ENCODE measurements around the gene DRG2. TPM values are rescaled to one million over a fixed set of nuclear protein-coding genes. Genes with fewer than 3 reads are reported as not detected.
A peak's percentile ranks its signal among the peaks of the same experiment; 100 is the strongest.

Gene DRG2
- total and polyA plus RNA-seq, 9 of the 15 experiments (the other 6 are each of a cell fraction or from before 2014, with no cell fraction given): 6.6 to 36.7 (median 26.1) TPM

DNA sequence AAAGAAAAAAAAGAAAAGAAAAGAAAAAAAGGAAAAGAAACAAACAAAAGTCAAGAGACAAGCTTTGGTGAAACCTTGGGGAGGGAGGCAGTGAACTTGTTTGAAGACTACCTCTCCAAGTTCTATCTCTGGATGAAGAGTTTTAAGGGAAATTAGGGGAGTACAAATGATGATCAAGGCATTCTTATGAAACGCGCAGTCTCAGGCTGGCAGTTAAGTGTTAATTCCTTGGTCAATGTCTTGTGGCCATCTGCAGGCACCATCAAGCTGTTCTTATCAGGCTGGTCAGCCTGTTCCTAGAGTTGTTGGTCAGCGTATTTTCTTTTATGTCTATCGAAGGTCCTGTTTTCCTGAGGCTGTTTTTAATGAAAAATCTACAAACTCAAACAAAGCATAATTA lies 8.2 kb upstream of the DRG2 start:
- FAIRE-seq (peak; percentile 35), DNase-seq (ENCODE audit: extremely low read depth in 1 of 4, low spot score in 3 of 4) (no peak), ATAC-seq (peak; percentile 42; the same call in 2 of the 3 replicates)
- Histone ChIP-seq H4K20me1 (replicated peaks; ENCODE audit: control insufficient read depth, insufficient read depth, low read length) (no peaks in the 10 kb centered on the region), H3K79me2 (ENCODE audit: control insufficient read depth, insufficient read depth, low read length) (no peaks in the 10 kb centered on the region), H3K9me3 (replicated peaks; ENCODE audit: control insufficient read depth, insufficient read depth, low read depth, low read length) (no peaks in the 10 kb centered on the region), H3K9me1 (ENCODE audit: control insufficient read depth, insufficient read depth, low read length) (no peaks in the 10 kb centered on the region), H3K27me3 (ENCODE audit: control insufficient read depth in 2 of 2, insufficient read depth in 2 of 2, low read length in 2 of 2) (no peaks in the 10 kb centered on the region), H3K4me1 (replicated peaks in 1 of 2; ENCODE audit: control insufficient read depth in 2 of 2, insufficient read depth in 2 of 2, low read length in 2 of 2) (peaks cover 3 to 7% of the 10 kb centered on the region in 2 experiments; a peak in 3 of 5 replicates), H3K36me3 (ENCODE audit: control insufficient read depth, insufficient read depth, low read length) (no peaks in the 10 kb centered on the region), H3K4me3 (no peak overlapping the region), H3K9ac (ENCODE audit: insufficient read depth in 1 of 2, low read depth in 2 of 2, low read length in 2 of 2) (no peak overlapping the region), H3K27ac (ENCODE audit: extremely low read depth, low read depth, low read length) (no peak overlapping the region), H3K4me2 (ENCODE audit: insufficient read depth, low read length) (no peak overlapping the region), H2AFZ (ENCODE audit: low read depth, low read length) (no peak overlapping the region)
- no TSS peak for BruUV-seq (replicated peaks)
- CTCF ChIA-PET (ENCODE audit: low intra/inter-chr PET ratio): no interaction called here
- intact Hi-C loops (cut with micrococcal nuclease): no loop called here
- TF ChIP-seq NRF1 (conservative IDR thresholded peaks at IDR 0.05 in 1 of 2, IDR thresholded peaks at IDR 0.05 in 1 of 2) (peak; percentile 55 to 70), ZNF324 (CRISPR knock-in tag; IDR thresholded peaks at IDR 0.05) (no peak), KLF16 (IDR thresholded peaks at IDR 0.05) (no peak), ELF4 (CRISPR knock-in tag; IDR thresholded peaks at IDR 0.05) (no peak), CBFA2T3 (IDR thresholded peaks at IDR 0.05) (peak; percentile 35; the same call in 1 of the 2 replicates), TEAD4 (IDR thresholded peaks at IDR 0.05; ENCODE audit: low read length) (peak; percentile 26; the same call in 1 of the 2 replicates), TEAD4 (CRISPR knock-in tag; IDR thresholded peaks at IDR 0.05; ENCODE audit: borderline replicate concordance) (no peak), CBFA2T2 (conservative IDR thresholded peaks at IDR 0.05) (peak; percentile 35; the same call in 1 of the 2 replicates)
- in situ Hi-C loops (cut with MboI): no loop called here
- POLR2A ChIA-PET: interaction anchor here (0.9 to 1.3 kb wide), 2 partner anchors 9 to 48 kb away, joined by 4 to 5 read pairs; no protein-coding TSS in a partner anchor
- WGBS (ENCODE audit: insufficient coverage, low coverage, missing lambda C conversion rate): 3% methylated on average over 4 of the region's 4 CpGs

DNA sequence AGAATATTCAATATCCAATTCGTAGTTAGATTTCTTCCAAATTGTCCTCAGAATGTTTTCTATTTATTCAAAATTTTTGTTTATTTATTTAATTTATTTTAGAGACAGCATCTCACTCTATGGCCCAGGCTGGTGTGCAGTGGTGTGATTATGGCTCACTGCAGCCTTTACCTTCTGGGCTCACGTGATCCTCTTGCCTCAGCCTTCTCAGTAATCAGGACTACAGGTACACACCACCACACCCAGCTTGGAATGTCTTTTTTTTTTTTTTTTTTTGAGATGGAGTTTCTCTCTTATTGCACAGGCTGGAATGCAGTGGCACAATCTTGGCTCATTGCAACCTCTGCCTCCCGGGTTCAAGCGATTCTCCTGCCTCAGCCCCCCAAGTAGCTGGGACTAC lies 3.5 kb upstream of the DRG2 start:
- Histone ChIP-seq H3K9ac (ENCODE audit: insufficient read depth in 1 of 2, low read depth in 2 of 2, low read length in 2 of 2) (no peak overlapping the region), H3K4me3 (no peak overlapping the region), H3K27me3 (ENCODE audit: control insufficient read depth in 2 of 2, insufficient read depth in 2 of 2, low read length in 2 of 2) (no peaks in the 10 kb centered on the region), H2AFZ (ENCODE audit: low read depth, low read length) (no peak overlapping the region), H3K79me2 (ENCODE audit: control insufficient read depth, insufficient read depth, low read length) (peaks cover 16% of the 10 kb centered on the region), H3K27ac (ENCODE audit: extremely low read depth, low read depth, low read length) (no peak overlapping the region), H3K9me1 (ENCODE audit: control insufficient read depth, insufficient read depth, low read length) (no peaks in the 10 kb centered on the region), H3K36me3 (ENCODE audit: control insufficient read depth, insufficient read depth, low read length) (no peaks in the 10 kb centered on the region), H3K9me3 (replicated peaks; ENCODE audit: control insufficient read depth, insufficient read depth, low read depth, low read length) (no peaks in the 10 kb centered on the region), H3K4me2 (ENCODE audit: insufficient read depth, low read length) (no peak overlapping the region), H4K20me1 (replicated peaks; ENCODE audit: control insufficient read depth, insufficient read depth, low read length) (no peaks in the 10 kb centered on the region), H3K4me1 (replicated peaks in 1 of 2; ENCODE audit: control insufficient read depth in 2 of 2, insufficient read depth in 2 of 2, low read length in 2 of 2) (peaks cover 3 to 13% of the 10 kb centered on the region in 2 experiments; a peak in 4 of 5 replicates)
- ChIA-PET CTCF (ENCODE audit: low intra/inter-chr PET ratio) (no interaction called here), POLR2A (no interaction called here)
- ATAC-seq (no peak), DNase-seq (ENCODE audit: extremely low read depth in 1 of 4, low spot score in 3 of 4) (no peak), FAIRE-seq (no peak)
- in situ Hi-C loops (cut with MboI): no loop called here
- intact Hi-C loops (cut with micrococcal nuclease): no loop called here
- BruUV-seq (replicated peaks): no TSS peak
- WGBS (ENCODE audit: insufficient coverage, low coverage, missing lambda C conversion rate): 54% methylated on average over 2 of the region's 4 CpGs
- no peak for TF ChIP-seq DDX20 (tag; IDR thresholded peaks at IDR 0.05; ENCODE audit: low read depth)
- TF ChIP-seq, protein P1, sequence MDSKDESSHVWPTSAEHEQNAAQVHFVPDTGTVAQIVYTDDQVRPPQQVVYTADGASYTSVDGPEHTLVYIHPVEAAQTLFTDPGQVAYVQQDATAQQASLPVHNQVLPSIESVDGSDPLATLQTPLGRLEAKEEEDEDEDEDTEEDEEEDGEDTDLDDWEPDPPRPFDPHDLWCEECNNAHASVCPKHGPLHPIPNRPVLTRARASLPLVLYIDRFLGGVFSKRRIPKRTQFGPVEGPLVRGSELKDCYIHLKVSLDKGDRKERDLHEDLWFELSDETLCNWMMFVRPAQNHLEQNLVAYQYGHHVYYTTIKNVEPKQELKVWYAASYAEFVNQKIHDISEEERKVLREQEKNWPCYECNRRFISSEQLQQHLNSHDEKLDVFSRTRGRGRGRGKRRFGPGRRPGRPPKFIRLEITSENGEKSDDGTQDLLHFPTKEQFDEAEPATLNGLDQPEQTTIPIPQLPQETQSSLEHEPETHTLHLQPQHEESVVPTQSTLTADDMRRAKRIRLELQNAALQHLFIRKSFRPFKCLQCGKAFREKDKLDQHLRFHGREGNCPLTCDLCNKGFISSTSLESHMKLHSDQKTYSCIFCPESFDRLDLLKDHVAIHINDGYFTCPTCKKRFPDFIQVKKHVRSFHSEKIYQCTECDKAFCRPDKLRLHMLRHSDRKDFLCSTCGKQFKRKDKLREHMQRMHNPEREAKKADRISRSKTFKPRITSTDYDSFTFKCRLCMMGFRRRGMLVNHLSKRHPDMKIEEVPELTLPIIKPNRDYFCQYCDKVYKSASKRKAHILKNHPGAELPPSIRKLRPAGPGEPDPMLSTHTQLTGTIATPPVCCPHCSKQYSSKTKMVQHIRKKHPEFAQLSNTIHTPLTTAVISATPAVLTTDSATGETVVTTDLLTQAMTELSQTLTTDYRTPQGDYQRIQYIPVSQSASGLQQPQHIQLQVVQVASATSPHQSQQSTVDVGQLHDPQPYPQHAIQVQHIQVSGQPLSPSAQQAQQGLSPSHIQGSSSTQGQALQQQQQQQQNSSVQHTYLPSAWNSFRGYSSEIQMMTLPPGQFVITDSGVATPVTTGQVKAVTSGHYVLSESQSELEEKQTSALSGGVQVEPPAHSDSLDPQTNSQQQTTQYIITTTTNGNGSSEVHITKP (IDR thresholded peaks at IDR 0.05; ENCODE audit: partially characterized antibody): no peak
